Memory B cell (primary cell): Measurements from ENCODE around the gene MRS2.
"Not testable (repeated sequence)": the region's sequence is repeated elsewhere in the genome, so short reads cannot be mapped to it uniquely, and the experiment has no call there.

Source experiments
- ATAC-seq: fragments of 150-1000 bp; cut with Tn5 transposase; 2 replicates; pipeline ENCODE4 v1.10.0; 2021; ENCODE audit warnings: low read depth, mild to moderate bottlenecking, moderate library complexity
- DNase-seq, 2 donors: peaks; one replicate each; pipeline ENCODE4 v3.0.0; 2022; ENCODE audit warnings: low spot score in 2 of 2
- H3K27ac Mint-ChIP-seq: one replicate; pipeline ENCODE4 v1.8.0; 2022; ENCODE audit warnings: mild to moderate bottlenecking, moderate library complexity, mixed read lengths
- H3K27me3 Mint-ChIP-seq: one replicate; pipeline ENCODE4 v1.8.0; 2022; ENCODE audit warnings: mixed read lengths
- H3K36me3 Mint-ChIP-seq: one replicate; pipeline ENCODE4 v1.8.0; 2022; ENCODE audit warnings: mild to moderate bottlenecking, mixed read lengths
- H3K4me1 Mint-ChIP-seq: one replicate; pipeline ENCODE4 v1.8.0; 2022; ENCODE audit warnings: mixed read lengths
- H3K4me3 Mint-ChIP-seq: one replicate; pipeline ENCODE4 v1.8.0; 2022; ENCODE audit warnings: mild to moderate bottlenecking, moderate library complexity, mixed read lengths
- H3K9me3 Mint-ChIP-seq: one replicate; pipeline ENCODE4 v1.8.0; 2022; ENCODE audit warnings: mixed read lengths

The MRS2 gene

DNA sequence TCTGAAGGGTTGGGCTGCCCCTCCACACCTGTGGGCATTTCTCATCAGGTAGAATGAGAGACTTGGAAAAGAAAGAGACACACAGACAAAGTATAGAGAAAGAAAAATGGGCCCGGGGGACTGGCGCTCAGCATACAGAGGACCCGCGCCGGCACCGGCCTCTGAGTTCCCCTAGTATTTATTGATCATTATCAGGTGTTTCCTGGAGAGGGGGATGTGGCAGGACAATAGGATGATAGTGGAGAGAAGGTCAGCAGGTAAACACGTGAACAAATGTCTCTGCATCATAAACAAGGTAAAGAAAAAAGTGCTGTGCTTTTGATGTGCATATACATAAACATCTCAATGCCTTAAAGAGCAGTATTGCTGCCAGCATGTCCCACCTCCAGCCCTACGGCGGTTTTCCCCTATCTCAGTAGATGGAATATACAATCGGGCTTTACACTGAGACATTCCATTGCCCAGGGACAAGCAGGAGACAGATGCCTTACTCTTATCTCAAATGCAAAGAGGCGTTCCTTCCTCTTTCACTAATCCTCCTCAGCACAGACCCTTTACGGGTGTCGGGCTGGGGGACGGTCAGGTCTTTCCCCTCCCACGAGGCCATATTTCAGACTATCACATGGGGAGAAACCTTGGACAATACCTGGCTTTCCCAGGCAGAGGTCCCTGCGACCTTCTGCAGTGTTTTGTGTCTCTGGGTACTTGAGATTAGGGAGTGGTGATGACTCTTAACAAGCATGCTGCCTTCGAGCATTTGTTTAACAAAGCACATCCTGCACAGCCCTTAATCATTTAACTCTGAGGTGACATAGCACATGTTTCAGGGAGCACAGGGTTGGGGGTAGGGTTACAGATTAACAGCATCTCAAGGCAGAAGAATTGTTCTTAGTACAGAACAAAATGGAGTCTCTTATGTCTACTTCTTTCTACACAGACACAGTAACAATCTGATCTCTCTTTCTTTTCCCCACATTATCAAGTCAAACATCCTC lies 2.4 kb upstream of the MRS2 start:
- H3K36me3 Mint-ChIP-seq, H3K27ac Mint-ChIP-seq, ATAC-seq, H3K9me3 Mint-ChIP-seq: not testable (repeated sequence)
- Mint-ChIP-seq H3K4me1 (peaks cover 13% of the 10 kb centered on the region), H3K27me3 (peaks cover 12% of the 10 kb centered on the region), H3K4me3 (peak overlapping the region; percentile 13)
- peak in 1 of 2 donors; percentile 12 for DNase-seq

DNA sequence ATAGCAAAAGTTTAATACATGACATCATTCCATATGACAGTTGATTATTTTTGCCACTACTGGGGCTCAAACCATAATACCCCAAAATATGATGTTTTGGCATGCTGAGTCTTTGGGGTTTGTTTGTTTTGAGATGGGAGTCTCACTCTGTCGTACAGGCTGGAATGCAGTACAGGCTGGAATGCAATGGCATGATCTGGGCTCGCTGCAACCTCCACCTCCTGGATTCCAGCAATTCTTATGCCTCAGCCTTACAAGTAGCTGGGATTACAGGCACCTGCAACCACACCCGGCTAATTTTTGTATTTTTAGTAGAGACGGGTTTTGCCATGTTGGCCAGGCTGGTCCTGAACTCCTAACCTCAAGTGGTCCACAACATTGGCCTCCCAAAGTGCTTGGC lies 1.3 kb upstream of the MRS2 start:
- H3K4me3 Mint-ChIP-seq: no peak overlapping the region

GRCh38 chr6:24403501-24403824 lies 727 bp downstream of the MRS2 start:
- peaks cover 3% of the 10 kb centered on the region for H3K36me3 Mint-ChIP-seq
- peaks cover 13% of the 10 kb centered on the region for H3K4me1 Mint-ChIP-seq
- no peak for ATAC-seq
- peak overlapping the region; percentile 90 for H3K4me3 Mint-ChIP-seq
- no peaks in the 10 kb centered on the region for H3K9me3 Mint-ChIP-seq
- H3K27ac Mint-ChIP-seq: peak overlapping the region; percentile 86
- DNase-seq: no peak
- peaks cover 6% of the 10 kb centered on the region for H3K27me3 Mint-ChIP-seq

More for the DNA sequence above, 1.3 kb upstream of the MRS2 start:
- Mint-ChIP-seq H3K9me3 (peaks cover 1% of the 10 kb centered on the region), H3K36me3 (peaks cover 4% of the 10 kb centered on the region), H3K27ac (no peak overlapping the region), H3K27me3 (peaks cover 11% of the 10 kb centered on the region), H3K4me1 (peaks cover 13% of the 10 kb centered on the region)
- no peak for ATAC-seq
- DNase-seq: no peak

GRCh38 chr6:24405262-24405661 lies 2.5 kb downstream of the MRS2 start:
- no peak overlapping the region for H3K27ac Mint-ChIP-seq
- peaks cover 4% of the 10 kb centered on the region for H3K36me3 Mint-ChIP-seq
- no peaks in the 10 kb centered on the region for H3K9me3 Mint-ChIP-seq
- no peak for ATAC-seq
- H3K4me3 Mint-ChIP-seq: no peak overlapping the region
- H3K4me1 Mint-ChIP-seq: peaks cover 13% of the 10 kb centered on the region
- no peaks in the 10 kb centered on the region for H3K27me3 Mint-ChIP-seq
- no peak for DNase-seq

- H3K27me3 Mint-ChIP-seq: no peaks in the 10 kb centered on the region
- no peak overlapping the region for H3K27ac Mint-ChIP-seq
- H3K4me3 Mint-ChIP-seq: no peak overlapping the region
- ATAC-seq (no peak), DNase-seq (no peak)
- H3K9me3 Mint-ChIP-seq: no peaks in the 10 kb centered on the region
- H3K36me3 Mint-ChIP-seq: peaks cover 21% of the 10 kb centered on the region
- peaks cover 4% of the 10 kb centered on the region for H3K4me1 Mint-ChIP-seq
Observed at GRCh38 chr6:24408719-24409410, 6.1 kb downstream of the MRS2 start.

DNA sequence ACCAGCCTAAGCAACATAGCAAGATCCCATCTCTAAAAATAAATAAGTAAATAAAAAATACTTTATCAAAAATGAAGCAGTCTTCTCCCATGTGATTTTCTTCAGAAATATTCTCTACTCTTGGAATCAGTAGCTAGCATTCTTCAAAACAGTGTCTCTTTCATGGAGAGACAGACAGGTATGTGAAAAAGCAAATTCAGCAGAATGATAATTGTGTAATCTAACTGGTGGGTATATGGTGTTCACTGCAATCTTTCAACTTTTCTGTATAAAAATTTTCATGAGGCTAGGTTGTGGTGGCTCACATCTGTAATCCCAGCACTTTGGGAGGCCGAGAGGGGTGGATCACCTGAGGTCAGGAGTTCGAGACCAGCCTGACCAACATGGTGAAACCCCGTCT lies 7.9 kb downstream of the MRS2 start:
- Mint-ChIP-seq H3K27ac (no peak overlapping the region), H3K4me3 (no peak overlapping the region), H3K9me3 (no peaks in the 10 kb centered on the region), H3K36me3 (peaks cover 23% of the 10 kb centered on the region), H3K4me1 (peaks cover 2% of the 10 kb centered on the region), H3K27me3 (no peaks in the 10 kb centered on the region)
- ATAC-seq: no peak
- DNase-seq: no peak

GRCh38 chr6:24412294-24412693 lies 9.6 kb downstream of the MRS2 start:
- no peak for ATAC-seq

GRCh38 chr6:24414531-24414930 lies 11.8 kb downstream of the MRS2 start:
- not testable (repeated sequence) for H3K27me3 Mint-ChIP-seq, ATAC-seq, H3K4me1 Mint-ChIP-seq, DNase-seq, H3K27ac Mint-ChIP-seq, H3K9me3 Mint-ChIP-seq, H3K4me3 Mint-ChIP-seq
- H3K36me3 Mint-ChIP-seq: peaks cover 29% of the 10 kb centered on the region

More at GRCh38 chr6:24412294-24412693, 9.6 kb downstream of the MRS2 start:
- Mint-ChIP-seq H3K27ac (no peak overlapping the region), H3K36me3 (peaks cover 27% of the 10 kb centered on the region), H3K9me3 (no peaks in the 10 kb centered on the region), H3K4me1 (peaks cover 2% of the 10 kb centered on the region), H3K4me3 (no peak overlapping the region), H3K27me3 (no peaks in the 10 kb centered on the region)
- DNase-seq: no peak

- no peak overlapping the region for H3K4me3 Mint-ChIP-seq
- H3K9me3 Mint-ChIP-seq: no peaks in the 10 kb centered on the region
- peaks cover 2% of the 10 kb centered on the region for H3K4me1 Mint-ChIP-seq
- ATAC-seq (no peak), DNase-seq (no peak)
- H3K27me3 Mint-ChIP-seq: no peaks in the 10 kb centered on the region
- no peak overlapping the region for H3K27ac Mint-ChIP-seq
- H3K36me3 Mint-ChIP-seq: peaks cover 33% of the 10 kb centered on the region
Observed at GRCh38 chr6:24415753-24416152, 13.0 kb downstream of the MRS2 start.

GRCh38 chr6:24419526-24419925 lies 16.8 kb downstream of the MRS2 start:
- no peaks in the 10 kb centered on the region for H3K27me3 Mint-ChIP-seq

DNA sequence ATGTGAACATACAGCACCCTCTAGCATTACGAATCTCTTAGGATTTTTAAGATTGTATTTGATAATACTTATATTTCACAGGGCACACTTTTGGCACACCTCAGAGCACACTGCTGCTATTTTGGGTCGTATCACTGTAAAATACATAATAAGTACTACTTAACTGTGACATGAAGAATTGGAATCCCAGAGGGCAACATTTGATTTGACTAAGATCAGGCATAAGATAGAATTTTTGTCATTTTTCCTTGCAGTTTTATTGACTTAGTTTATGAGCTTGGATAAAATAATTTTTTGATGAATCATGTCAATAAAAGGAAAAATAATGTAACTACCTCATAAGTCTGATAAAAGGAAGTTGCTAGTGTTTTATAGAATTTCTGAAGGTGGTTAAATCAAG lies 22.4 kb downstream of the MRS2 start:
- H3K9me3 Mint-ChIP-seq: no peaks in the 10 kb centered on the region
- no peak for ATAC-seq
- peaks cover 21% of the 10 kb centered on the region for H3K36me3 Mint-ChIP-seq
- H3K27me3 Mint-ChIP-seq: no peaks in the 10 kb centered on the region
- no peaks in the 10 kb centered on the region for H3K4me1 Mint-ChIP-seq
- H3K4me3 Mint-ChIP-seq: no peak overlapping the region
- no peak overlapping the region for H3K27ac Mint-ChIP-seq
- no peak for DNase-seq

More at GRCh38 chr6:24419526-24419925, 16.8 kb downstream of the MRS2 start:
- no peak for ATAC-seq
- no peaks in the 10 kb centered on the region for H3K4me1 Mint-ChIP-seq
- H3K9me3 Mint-ChIP-seq: no peaks in the 10 kb centered on the region
- H3K27ac Mint-ChIP-seq: peak overlapping the region; percentile 0
- no peak for DNase-seq
- H3K36me3 Mint-ChIP-seq: peaks cover 30% of the 10 kb centered on the region
- H3K4me3 Mint-ChIP-seq: no peak overlapping the region

- Mint-ChIP-seq H3K4me1 (no peaks in the 10 kb centered on the region), H3K4me3 (no peak overlapping the region), H3K27me3 (no peaks in the 10 kb centered on the region), H3K9me3 (no peaks in the 10 kb centered on the region), H3K36me3 (peaks cover 8% of the 10 kb centered on the region), H3K27ac (no peak overlapping the region)
- DNase-seq (no peak), ATAC-seq (no peak)
Observed at GRCh38 chr6:24426729-24427446, 24.2 kb downstream of the MRS2 start.

DNA sequence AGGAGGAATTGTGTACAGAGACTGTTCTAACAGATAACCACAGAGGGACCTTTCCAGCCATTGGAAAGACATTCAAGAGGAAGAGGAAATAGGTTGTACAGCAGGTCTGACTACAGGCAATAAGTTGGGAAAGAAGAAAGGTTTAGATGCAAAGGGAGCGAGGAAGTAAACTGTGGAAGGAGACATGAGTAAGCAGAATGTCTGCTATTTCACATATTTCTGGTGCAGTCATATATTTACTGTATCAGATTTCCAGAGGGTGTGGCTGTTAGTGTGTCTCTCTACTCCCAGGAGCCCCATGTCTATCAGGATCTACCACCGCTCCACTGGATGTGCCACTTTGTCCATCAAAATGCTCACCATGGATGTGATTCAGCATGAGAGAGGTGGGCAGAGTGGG lies 25.9 kb downstream of the MRS2 start:
- Mint-ChIP-seq H3K9me3 (no peaks in the 10 kb centered on the region), H3K36me3 (peaks cover 4% of the 10 kb centered on the region), H3K4me1 (no peaks in the 10 kb centered on the region), H3K27ac (peak overlapping the region; percentile 19), H3K27me3 (no peaks in the 10 kb centered on the region), H3K4me3 (no peak overlapping the region)
- ATAC-seq (no peak), DNase-seq (no peak)

DNA sequence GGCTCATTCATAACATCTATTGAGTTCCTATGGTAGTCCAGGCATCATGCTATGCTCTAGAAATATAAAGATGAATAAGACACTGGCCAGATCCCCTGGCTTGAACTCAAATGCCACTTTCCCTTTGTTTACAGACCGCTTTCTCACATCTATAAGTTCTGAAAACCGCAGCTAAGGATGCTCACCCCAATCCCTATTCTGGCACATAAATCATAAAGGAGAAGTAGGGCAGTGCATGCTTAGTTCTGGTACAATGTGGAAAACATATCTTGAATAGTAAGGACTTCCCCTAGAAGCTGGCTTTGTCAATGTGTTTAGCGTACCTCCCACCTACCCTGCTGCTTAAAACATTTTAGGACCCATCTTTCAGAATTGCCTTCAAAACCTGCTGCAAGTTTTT lies 26.4 kb downstream of the MRS2 start:
- H3K36me3 Mint-ChIP-seq: peaks cover 4% of the 10 kb centered on the region
- DNase-seq: no peak
- H3K4me3 Mint-ChIP-seq: no peak overlapping the region
- H3K27ac Mint-ChIP-seq: peak overlapping the region; percentile 19
- H3K4me1 Mint-ChIP-seq: no peaks in the 10 kb centered on the region
- H3K27me3 Mint-ChIP-seq: no peaks in the 10 kb centered on the region
- no peak for ATAC-seq
- no peaks in the 10 kb centered on the region for H3K9me3 Mint-ChIP-seq
